ENCODE results near the gene FXYD7.

The FXYD7 gene

DNA sequence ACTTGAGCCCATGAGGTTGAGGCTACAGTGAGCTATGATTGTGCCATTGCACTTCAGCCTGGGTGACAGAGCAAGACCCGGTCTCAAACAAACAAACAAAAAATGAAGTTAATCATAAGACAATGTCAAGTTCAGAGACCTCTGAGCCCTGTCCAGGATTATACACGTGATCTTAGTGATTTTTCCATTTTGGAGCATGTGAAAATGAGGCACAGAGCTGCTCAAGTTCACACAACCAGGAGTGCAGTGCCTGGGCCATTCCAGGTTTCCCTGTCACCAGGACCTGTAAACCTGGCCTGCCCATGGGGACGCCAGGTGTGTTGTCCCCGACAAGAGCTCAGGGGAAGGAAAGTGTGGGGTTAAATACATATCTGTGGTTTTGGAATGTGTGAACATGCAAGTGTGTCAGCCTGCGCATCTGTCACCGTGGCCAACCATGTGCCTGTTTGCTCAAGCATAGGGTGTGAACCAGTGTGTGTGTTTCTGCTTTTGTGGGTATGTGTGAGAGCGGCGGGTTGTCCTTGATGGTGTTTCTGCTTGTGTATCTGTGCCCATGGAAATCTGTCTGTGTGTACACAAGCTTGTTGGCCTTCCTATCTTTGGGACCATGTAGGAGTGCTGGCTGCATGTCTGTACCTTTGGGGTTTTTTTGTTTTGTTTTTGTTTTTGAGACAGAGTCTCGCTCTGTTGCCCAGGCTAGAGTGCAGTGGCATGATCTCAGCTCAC is 5.9 kb upstream of the FXYD7 start:
- Histone ChIP-seq H3K27me3 (ENCODE audit: insufficient read depth, insufficient read length) (peaks cover 17% of the 10 kb centered on the region), H3K4me1 (ENCODE audit: insufficient read depth, insufficient read length) (peaks cover 8% of the 10 kb centered on the region), H3K4me3 (ENCODE audit: insufficient read length, low read depth) (no peak overlapping the region), H3K9me3 (ENCODE audit: insufficient read depth, low read length) (no peaks in the 10 kb centered on the region), H3K9ac (ENCODE audit: insufficient read length, low read depth) (no peak overlapping the region), H3K36me3 (ENCODE audit: insufficient read depth, insufficient read length, low read length) (no peaks in the 10 kb centered on the region)
- DNase-seq (ENCODE audit: low read depth, low spot score), result no peak
- TF ChIP-seq ZNF274 (IDR thresholded peaks at IDR 0.05; ENCODE audit: low read depth, low read length) (no peak), YY1 (IDR thresholded peaks at IDR 0.05; ENCODE audit: insufficient read depth, insufficient read length) (no peak), SUZ12 (IDR thresholded peaks at IDR 0.05; ENCODE audit: extremely low read depth, insufficient read depth, insufficient read length) (no peak)

DNA sequence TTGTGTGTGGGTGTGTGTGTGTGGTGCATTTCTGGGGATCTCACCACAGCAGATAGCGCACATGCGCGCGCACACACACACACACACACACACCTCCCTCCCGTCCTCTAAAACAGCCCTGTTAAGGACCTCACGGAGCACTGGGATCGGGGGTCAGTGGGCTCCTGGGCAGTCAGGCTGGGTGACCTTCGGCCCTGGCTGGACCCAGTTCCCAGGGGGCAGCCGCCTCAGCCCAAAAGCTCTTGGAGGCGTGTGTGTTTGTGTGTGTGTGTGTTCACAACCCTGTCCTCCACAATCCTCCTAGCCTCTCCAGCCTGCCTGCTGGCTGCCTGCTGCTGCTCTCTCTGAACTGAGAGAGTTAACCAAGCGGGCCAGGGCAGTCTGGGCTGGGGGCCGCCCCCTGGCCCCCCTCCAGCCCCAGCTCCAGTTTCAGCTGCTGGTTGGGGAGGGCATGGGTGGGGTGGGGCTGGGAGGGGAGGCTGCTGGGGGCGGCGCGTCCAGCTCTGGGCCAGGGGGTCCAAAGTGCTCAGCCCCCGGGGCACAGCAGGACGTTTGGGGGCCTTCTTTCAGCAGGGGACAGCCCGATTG is 4.7 kb upstream of the FXYD7 start, which contains the start of gene FXYD1:
Gene FXYD1 (plus strand): TSS at position 520 of the 588 bp plus-strand sequence. CDS start 1,256 bp downstream, outside the sequence.
- H3K36me3 ChIP-seq (ENCODE audit: insufficient read depth, insufficient read length, low read length), result no peaks in the 10 kb centered on the region
- peak within 1 kb of the TSS; percentile 26 for H3K9ac ChIP-seq (ENCODE audit: insufficient read length, low read depth)
- no peaks in the 10 kb centered on the region for H3K9me3 ChIP-seq (ENCODE audit: insufficient read depth, low read length)
- no peak for DNase-seq (ENCODE audit: low read depth, low spot score)
- peaks cover 10% of the 10 kb centered on the region for H3K4me1 ChIP-seq (ENCODE audit: insufficient read depth, insufficient read length)
- peaks cover 25% of the 10 kb centered on the region for H3K27me3 ChIP-seq (ENCODE audit: insufficient read depth, insufficient read length)
- no peak for TF ChIP-seq YY1 (IDR thresholded peaks at IDR 0.05; ENCODE audit: insufficient read depth, insufficient read length)
- no peak for TF ChIP-seq SUZ12 (IDR thresholded peaks at IDR 0.05; ENCODE audit: extremely low read depth, insufficient read depth, insufficient read length)
- no peak for TF ChIP-seq ZNF274 (IDR thresholded peaks at IDR 0.05; ENCODE audit: low read depth, low read length)
- H3K4me3 ChIP-seq (ENCODE audit: insufficient read length, low read depth), result no peak within 1 kb of the TSS

DNA sequence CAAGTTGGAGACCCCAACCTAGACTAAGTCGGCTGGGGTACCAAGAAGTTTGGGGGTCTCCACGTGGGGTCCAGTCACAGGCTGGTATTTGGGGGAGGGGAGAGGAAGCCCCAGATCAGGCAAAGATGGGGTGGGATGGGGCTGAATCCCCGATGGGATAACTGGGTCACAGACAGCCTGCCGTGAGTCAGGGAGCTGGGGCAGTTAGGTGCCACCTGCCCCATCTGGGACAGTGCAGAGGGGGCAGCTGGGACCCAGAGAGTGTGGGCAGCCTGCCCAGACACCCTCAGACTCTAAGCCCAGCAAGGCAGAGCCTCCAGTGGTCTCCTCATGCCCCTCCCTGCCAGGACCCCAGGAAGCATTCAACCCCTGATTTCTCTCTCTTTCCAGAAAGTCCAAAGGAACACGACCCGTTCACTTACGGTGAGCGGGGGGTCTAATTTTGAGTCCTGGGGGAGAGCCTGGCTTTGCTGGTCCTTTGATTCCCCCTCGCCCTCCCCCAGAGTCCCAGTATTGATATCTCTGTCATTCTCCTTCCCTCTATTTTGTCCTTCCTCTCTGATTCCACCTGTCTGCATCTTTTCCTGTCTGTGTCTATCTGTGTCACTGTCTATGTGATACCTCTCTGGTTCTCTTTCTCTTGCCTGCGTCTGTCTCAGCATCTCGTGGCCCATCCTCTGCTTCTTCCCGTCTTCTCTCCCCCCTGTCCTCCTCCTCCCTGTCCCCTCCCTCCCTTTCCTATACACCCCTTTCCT is 2.7 kb upstream of the FXYD7 start:
- no peaks in the 10 kb centered on the region for H3K9me3 ChIP-seq (ENCODE audit: insufficient read depth, low read length)
- peak overlapping the region; percentile 2 for H3K9ac ChIP-seq (ENCODE audit: insufficient read length, low read depth)
- no peaks in the 10 kb centered on the region for H3K36me3 ChIP-seq (ENCODE audit: insufficient read depth, insufficient read length, low read length)
- peaks cover 14% of the 10 kb centered on the region for H3K4me1 ChIP-seq (ENCODE audit: insufficient read depth, insufficient read length)
- peaks cover 43% of the 10 kb centered on the region for H3K27me3 ChIP-seq (ENCODE audit: insufficient read depth, insufficient read length)
- no peak overlapping the region for H3K4me3 ChIP-seq (ENCODE audit: insufficient read length, low read depth)
- no peak for DNase-seq (ENCODE audit: low read depth, low spot score)
- TF ChIP-seq YY1 (IDR thresholded peaks at IDR 0.05; ENCODE audit: insufficient read depth, insufficient read length) (no peak), SUZ12 (IDR thresholded peaks at IDR 0.05; ENCODE audit: extremely low read depth, insufficient read depth, insufficient read length) (no peak), ZNF274 (IDR thresholded peaks at IDR 0.05; ENCODE audit: low read depth, low read length) (no peak)

DNA sequence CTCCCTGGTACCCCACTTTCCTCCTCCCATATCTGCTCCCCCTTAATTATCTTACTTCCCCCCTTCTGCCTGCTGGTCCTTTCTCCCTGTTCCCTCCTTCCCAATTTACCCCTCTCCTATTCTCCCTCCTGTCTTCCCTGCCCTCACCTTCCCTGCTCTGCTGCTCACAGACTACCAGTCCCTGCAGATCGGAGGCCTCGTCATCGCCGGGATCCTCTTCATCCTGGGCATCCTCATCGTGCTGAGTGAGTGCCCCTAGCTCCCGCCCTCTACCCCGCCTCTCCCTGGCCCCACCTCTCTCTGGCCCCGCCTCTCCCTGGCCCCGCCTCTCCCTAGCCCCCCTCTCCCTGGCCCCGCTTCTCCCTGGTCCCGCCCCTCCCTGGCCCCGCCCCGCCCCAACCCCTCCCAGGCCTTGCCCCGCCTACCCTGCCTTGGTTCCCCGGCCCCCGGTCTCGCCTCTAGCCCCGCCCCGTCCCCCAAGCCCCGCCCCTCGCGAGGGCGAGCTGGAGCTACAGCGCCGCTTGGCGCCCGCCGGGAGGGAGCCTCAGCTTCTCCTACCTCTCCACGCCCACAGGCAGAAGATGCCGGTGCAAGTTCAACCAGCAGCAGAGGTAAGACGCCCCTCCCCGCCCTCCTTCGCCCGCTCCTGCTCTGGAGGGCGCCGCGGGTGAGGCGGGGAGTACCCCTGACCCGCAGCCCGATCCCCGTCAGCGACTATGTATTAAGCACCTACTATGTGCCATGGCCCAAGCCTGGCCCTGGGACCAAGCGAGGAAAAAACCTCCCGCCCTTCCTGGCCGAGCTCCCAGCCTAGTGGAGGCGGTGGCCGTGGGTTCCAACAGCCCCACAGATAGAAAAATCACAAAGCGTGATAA is 1.9 kb upstream of the FXYD7 start:
- Histone ChIP-seq H3K4me1 (ENCODE audit: insufficient read depth, insufficient read length) (peaks cover 12% of the 10 kb centered on the region), H3K4me3 (ENCODE audit: insufficient read length, low read depth) (no peak overlapping the region), H3K9me3 (ENCODE audit: insufficient read depth, low read length) (no peaks in the 10 kb centered on the region), H3K27me3 (ENCODE audit: insufficient read depth, insufficient read length) (peaks cover 44% of the 10 kb centered on the region), H3K9ac (ENCODE audit: insufficient read length, low read depth) (no peak overlapping the region), H3K36me3 (ENCODE audit: insufficient read depth, insufficient read length, low read length) (no peaks in the 10 kb centered on the region)
- DNase-seq (ENCODE audit: low read depth, low spot score), result peak; percentile 63
- no peak for TF ChIP-seq SUZ12 (IDR thresholded peaks at IDR 0.05; ENCODE audit: extremely low read depth, insufficient read depth, insufficient read length)
- TF ChIP-seq ZNF274 (IDR thresholded peaks at IDR 0.05; ENCODE audit: low read depth, low read length), result no peak
- TF ChIP-seq YY1 (IDR thresholded peaks at IDR 0.05; ENCODE audit: insufficient read depth, insufficient read length), result no peak

DNA sequence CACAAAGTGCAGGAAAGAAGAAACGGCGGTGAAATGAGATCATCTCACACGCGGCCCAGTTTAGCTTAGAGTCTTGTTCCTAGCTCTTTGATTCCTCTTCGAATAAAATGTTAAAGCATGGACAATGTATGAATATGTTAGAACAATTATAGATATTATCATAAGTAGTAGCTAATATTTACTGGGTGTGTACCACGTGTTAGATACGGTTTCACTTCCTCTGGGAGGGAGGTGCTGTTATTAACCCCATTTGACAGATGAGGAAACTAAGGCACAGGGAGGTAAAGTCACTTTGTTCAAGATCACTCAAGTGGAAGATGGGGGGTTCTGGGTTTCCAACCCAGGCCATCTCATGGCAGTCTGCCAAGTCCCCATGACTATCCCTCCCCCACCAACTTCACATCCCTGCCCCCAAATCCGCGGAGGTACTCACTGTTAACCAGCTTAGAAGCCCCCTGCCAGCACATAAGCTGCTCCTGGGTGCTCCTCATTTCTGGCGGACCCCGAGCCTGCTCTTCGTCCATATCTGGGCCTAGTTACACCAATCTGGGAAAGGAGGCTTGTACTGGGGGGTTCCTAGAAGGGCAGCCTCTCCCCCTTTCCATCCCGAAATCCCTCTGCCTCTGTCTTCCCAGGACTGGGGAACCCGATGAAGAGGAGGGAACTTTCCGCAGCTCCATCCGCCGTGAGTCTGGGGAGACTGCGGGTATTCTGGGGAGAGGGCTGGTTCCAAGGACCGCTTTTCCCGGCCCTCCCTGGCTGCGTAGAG is 1.0 kb upstream of the FXYD7 start:
- TF ChIP-seq YY1 (IDR thresholded peaks at IDR 0.05; ENCODE audit: insufficient read depth, insufficient read length) (no peak), SUZ12 (IDR thresholded peaks at IDR 0.05; ENCODE audit: extremely low read depth, insufficient read depth, insufficient read length) (no peak), ZNF274 (IDR thresholded peaks at IDR 0.05; ENCODE audit: low read depth, low read length) (no peak)
- Histone ChIP-seq H3K9me3 (ENCODE audit: insufficient read depth, low read length) (no peaks in the 10 kb centered on the region), H3K4me3 (ENCODE audit: insufficient read length, low read depth) (peak overlapping the region; percentile 36), H3K27me3 (ENCODE audit: insufficient read depth, insufficient read length) (peaks cover 44% of the 10 kb centered on the region), H3K36me3 (ENCODE audit: insufficient read depth, insufficient read length, low read length) (no peaks in the 10 kb centered on the region), H3K4me1 (ENCODE audit: insufficient read depth, insufficient read length) (peaks cover 12% of the 10 kb centered on the region), H3K9ac (ENCODE audit: insufficient read length, low read depth) (peak overlapping the region; percentile 44)
- DNase-seq (ENCODE audit: low read depth, low spot score), result no peak

DNA sequence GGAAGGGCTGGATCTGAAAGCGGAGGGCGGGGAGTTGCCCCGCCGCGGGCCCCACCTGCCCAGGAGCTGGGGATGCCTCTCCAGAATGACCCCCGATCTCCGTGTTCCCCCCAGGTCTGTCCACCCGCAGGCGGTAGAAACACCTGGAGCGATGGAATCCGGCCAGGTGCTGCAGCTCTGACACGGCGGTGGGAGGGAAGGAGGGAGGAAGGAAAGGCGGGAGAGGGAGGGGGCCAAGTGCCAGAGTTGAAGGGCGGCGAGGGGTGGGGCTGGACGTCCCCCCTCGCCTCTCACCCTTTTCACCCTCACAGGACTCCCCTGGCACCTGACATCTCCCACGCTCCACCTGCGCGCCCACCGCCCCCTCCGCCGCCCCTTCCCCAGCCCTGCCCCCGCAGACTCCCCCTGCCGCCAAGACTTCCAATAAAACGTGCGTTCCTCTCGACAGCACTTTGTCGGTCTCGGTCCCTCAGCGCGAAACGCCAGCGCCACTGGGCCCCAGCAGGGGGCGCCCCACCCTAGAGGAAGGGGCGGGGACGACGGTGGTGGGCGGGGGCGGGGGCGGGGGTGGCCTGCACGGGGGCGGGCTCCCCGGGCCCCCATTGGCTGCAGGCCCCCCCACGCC is 337 bp upstream of the FXYD7 start:
- Histone ChIP-seq H3K9me3 (ENCODE audit: insufficient read depth, low read length) (no peaks in the 10 kb centered on the region), H3K4me3 (ENCODE audit: insufficient read length, low read depth) (peak overlapping the region; percentile 36), H3K4me1 (ENCODE audit: insufficient read depth, insufficient read length) (peaks cover 12% of the 10 kb centered on the region), H3K36me3 (ENCODE audit: insufficient read depth, insufficient read length, low read length) (no peaks in the 10 kb centered on the region), H3K9ac (ENCODE audit: insufficient read length, low read depth) (peak overlapping the region; percentile 44), H3K27me3 (ENCODE audit: insufficient read depth, insufficient read length) (peaks cover 44% of the 10 kb centered on the region)
- no peak for TF ChIP-seq YY1 (IDR thresholded peaks at IDR 0.05; ENCODE audit: insufficient read depth, insufficient read length)
- TF ChIP-seq ZNF274 (IDR thresholded peaks at IDR 0.05; ENCODE audit: low read depth, low read length), result no peak
- no peak for TF ChIP-seq SUZ12 (IDR thresholded peaks at IDR 0.05; ENCODE audit: extremely low read depth, insufficient read depth, insufficient read length)
- no peak for DNase-seq (ENCODE audit: low read depth, low spot score)
